H9 (cell line): ENCODE data around the gene GNRHR. TPM values are rescaled to one million over a fixed set of nuclear protein-coding genes. Genes with fewer than 3 reads are reported as not detected.

ENCODE experiments used
- DNase-seq: peaks from one replicate; pipeline ENCODE4 v3.0.0-alpha.2; 2017
- H2AFZ ChIP-seq: one replicate; pipeline ENCODE4 v1.6.1; 2013; ENCODE audit warnings: mild to moderate bottlenecking, low read length, control low read depth, moderate library complexity
- H2AK5ac ChIP-seq: 2 replicates; pipeline ENCODE4 v1.6.1; 2013; ENCODE audit warnings: low read length, control low read depth, mixed read lengths; ENCODE audit not compliant: insufficient read length
- H2BK120ac ChIP-seq: one replicate; pipeline ENCODE4 v1.6.1; 2013; ENCODE audit warnings: low read depth, mild to moderate bottlenecking, low read length, control low read depth, inconsistent platforms; ENCODE audit not compliant: poor library complexity, severe bottlenecking
- H2BK12ac ChIP-seq: 2 replicates; pipeline ENCODE4 v1.6.1; 2013; ENCODE audit warnings: low read length, control low read depth, mixed read lengths, low read depth; ENCODE audit not compliant: insufficient read length
- H2BK15ac ChIP-seq: 2 replicates; pipeline ENCODE4 v1.6.1; 2013; ENCODE audit warnings: low read depth, low read length, control low read depth
- H2BK20ac ChIP-seq: one replicate; pipeline ENCODE4 v1.6.1; 2013; ENCODE audit warnings: low read depth, mild to moderate bottlenecking, low read length, control low read depth, inconsistent platforms; ENCODE audit not compliant: poor library complexity, severe bottlenecking
- H2BK5ac ChIP-seq: 2 replicates; pipeline ENCODE4 v1.6.1; 2013; ENCODE audit warnings: low read length, control low read depth, mixed read lengths; ENCODE audit not compliant: insufficient read length
- H3K14ac ChIP-seq: 2 replicates; pipeline ENCODE4 v1.6.1; 2013; ENCODE audit warnings: low read length, control low read depth; ENCODE audit not compliant: insufficient read depth
- H3K18ac ChIP-seq: 2 replicates; pipeline ENCODE4 v1.6.1; 2013; ENCODE audit warnings: low read depth, mild to moderate bottlenecking, mixed read lengths, low read length, control low read depth; ENCODE audit not compliant: insufficient read length
- H3K23ac ChIP-seq: 2 replicates; pipeline ENCODE4 v1.6.1; 2013; ENCODE audit warnings: low read length, control low read depth, mixed read lengths, low read depth; ENCODE audit not compliant: insufficient read length
- H3K23me2 ChIP-seq: 2 replicates; pipeline ENCODE4 v1.6.1; 2013; ENCODE audit warnings: low read depth, mild to moderate bottlenecking, mixed read lengths, low read length, control low read depth; ENCODE audit not compliant: insufficient read length, poor library complexity, severe bottlenecking
- H3K27ac ChIP-seq: 2 replicates; pipeline ENCODE4 v1.5.1; 2013; ENCODE audit warnings: low read length, control low read depth, mixed read lengths, low read depth; ENCODE audit not compliant: insufficient read length
- H3K27me3 ChIP-seq: 2 replicates; pipeline ENCODE4 v1.6.1; 2013; ENCODE audit warnings: low read length, control low read depth, inconsistent platforms; ENCODE audit not compliant: insufficient read depth
- H3K4ac ChIP-seq: 2 replicates; pipeline ENCODE4 v1.6.1; 2013; ENCODE audit warnings: low read depth, mild to moderate bottlenecking, control low read depth, inconsistent platforms, low read length, moderate library complexity
- H3K4me1 ChIP-seq: 2 replicates; pipeline ENCODE4 v1.6.1; 2013; ENCODE audit warnings: low read length, control low read depth, inconsistent platforms; ENCODE audit not compliant: insufficient read depth
- H3K4me2 ChIP-seq: 2 replicates; pipeline ENCODE4 v1.6.1; 2013; ENCODE audit warnings: low read length, control low read depth, mixed read lengths; ENCODE audit not compliant: insufficient read length, insufficient read depth
- H3K56ac ChIP-seq: 2 replicates; pipeline ENCODE4 v1.6.1; 2013; ENCODE audit warnings: low read depth, mild to moderate bottlenecking, mixed read lengths, low read length, control low read depth; ENCODE audit not compliant: insufficient read length
- H3K79me1 ChIP-seq: 2 replicates; pipeline ENCODE4 v1.6.1; 2013; ENCODE audit warnings: low read depth, mild to moderate bottlenecking, moderate library complexity, low read length, control low read depth, inconsistent platforms; ENCODE audit not compliant: insufficient read depth, poor library complexity, severe bottlenecking
- H3K79me2 ChIP-seq: 2 replicates; pipeline ENCODE4 v1.6.1; 2013; ENCODE audit warnings: low read length, control low read depth, inconsistent platforms; ENCODE audit not compliant: insufficient read depth
- H3K9ac ChIP-seq: 2 replicates; pipeline ENCODE4 v1.6.1; 2013; ENCODE audit warnings: low read length, control low read depth, mixed read lengths; ENCODE audit not compliant: insufficient read length; ENCODE audit errors: extremely low read depth
- H3K9me3 ChIP-seq: one replicate; pipeline ENCODE4 v1.6.1; 2013; ENCODE audit warnings: low read depth, low read length, inconsistent platforms; ENCODE audit not compliant: control insufficient read depth
- H3T11ph ChIP-seq: one replicate; pipeline ENCODE4 v1.6.1; 2013; ENCODE audit warnings: mild to moderate bottlenecking, low read length, control low read depth, inconsistent platforms
- H4K20me1 ChIP-seq: one replicate; pipeline ENCODE4 v1.6.1; 2013; ENCODE audit not compliant: control insufficient read depth, insufficient read length, insufficient read depth
- H4K5ac ChIP-seq: 2 replicates; pipeline ENCODE4 v1.6.1; 2013; ENCODE audit warnings: low read depth, mild to moderate bottlenecking, mixed read lengths, low read length, control low read depth; ENCODE audit not compliant: insufficient read length
- H4K8ac ChIP-seq: replicated peaks from 2 replicates; pipeline ENCODE4 v1.6.1; 2013; ENCODE audit warnings: low read length, control low read depth, mixed read lengths, low read depth; ENCODE audit not compliant: insufficient read length
- H4K91ac ChIP-seq: 2 replicates; pipeline ENCODE4 v1.6.1; 2013; ENCODE audit warnings: low read depth, mild to moderate bottlenecking, moderate library complexity, mixed read lengths, low read length, control low read depth; ENCODE audit not compliant: insufficient read length
- H3K27ac Mint-ChIP-seq, 3 experiments: 2 replicates in 2 of 3; 3 replicates in 1 of 3; pipeline ENCODE4 v1.8.0; 2020 to 2021; ENCODE audit warnings: mixed read lengths in 3 of 3, mild to moderate bottlenecking in 1 of 3, moderate library complexity in 1 of 3
- H3K27me3 Mint-ChIP-seq: 2 replicates; pipeline ENCODE4 v1.8.0; 2021; ENCODE audit warnings: low read depth, mild to moderate bottlenecking, moderate library complexity, mixed read lengths
- H3K36me3 Mint-ChIP-seq, 3 experiments: 2 replicates in 2 of 3; 3 replicates in 1 of 3; pipeline ENCODE4 v1.8.0; 2020 to 2021; ENCODE audit warnings: low read depth in 3 of 3, mixed read lengths in 3 of 3; ENCODE audit not compliant: insufficient read depth in 1 of 3
- H3K4me1 Mint-ChIP-seq, 2 experiments: 2 replicates each; pipeline ENCODE4 v1.8.0; 2020; ENCODE audit warnings: mixed read lengths in 2 of 2
- H3K4me3 Mint-ChIP-seq, 2 experiments: 2 replicates in 1 of 2; 3 replicates in 1 of 2; pipeline ENCODE4 v1.8.0; 2020 to 2021; ENCODE audit warnings: mild to moderate bottlenecking in 2 of 2, mixed read lengths in 2 of 2, moderate library complexity in 1 of 2
- H3K9me3 Mint-ChIP-seq, 2 experiments: 2 replicates in 1 of 2; 3 replicates in 1 of 2; pipeline ENCODE4 v1.8.0; 2020; ENCODE audit warnings: mild to moderate bottlenecking in 2 of 2, mixed read lengths in 2 of 2, moderate library complexity in 1 of 2
- WGBS: extraction: QIAGEN DNeasy Blood & Tissue Kit; methylation state at CpG from one replicate; pipeline ENCODE4 v1.1.7; 2013; ENCODE audit warnings: missing lambda C conversion rate, low lambda C conversion rate, mixed read lengths; ENCODE audit not compliant: insufficient read length; ENCODE audit errors: extremely low coverage; 5-methylcytosine and 5-hydroxymethylcytosine counted together
- total RNA-seq: library from RNA; stranded (reverse); gene quantifications from 2 replicates; pipeline ENCODE4 v1.2.1, GENCODE V29; 2021
- TF ChIP-seq, protein P1 (sequence below): fragments of 200-600 bp; sonication (generic); conservative IDR thresholded peaks from 3 replicates; pipeline ENCODE4 v1.8.0; 2021; ENCODE audit warnings: antibody characterized with exemption, mild to moderate bottlenecking

GNRHR gene
- total RNA-seq, 1 experiment from 2014 or later, result not detected

DNA sequence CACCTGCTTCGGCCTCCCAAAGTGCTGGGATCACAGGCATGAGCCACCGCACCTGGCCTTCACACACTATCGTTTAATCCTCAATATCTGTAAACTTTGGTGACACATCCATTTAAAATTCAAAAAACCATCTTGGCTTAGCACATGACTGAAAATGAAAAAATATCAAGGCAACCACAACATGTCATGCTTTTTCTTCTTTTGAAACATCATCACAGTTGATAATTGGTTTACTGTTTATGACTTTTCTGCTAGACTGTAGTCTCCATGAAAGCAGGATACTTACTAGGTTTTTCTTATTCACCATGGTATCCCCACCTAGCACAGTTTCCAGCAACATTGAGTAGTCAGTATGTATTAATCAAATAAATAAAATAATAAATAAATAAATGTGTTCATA, 11.0 kb downstream of the GNRHR start:
- Histone ChIP-seq H4K91ac (no peak overlapping the region), H2AK5ac (no peak overlapping the region), H4K8ac (no peak overlapping the region), H3K18ac (no peak overlapping the region), H3K4me1 (no peaks in the 10 kb centered on the region), H3K79me1 (no peaks in the 10 kb centered on the region), H3K79me2 (no peaks in the 10 kb centered on the region), H3K4me2 (no peak overlapping the region), H2BK12ac (no peak overlapping the region), H3K9ac (no peak overlapping the region), H2AFZ (no peak overlapping the region), H2BK120ac (no peak overlapping the region), H4K5ac (no peak overlapping the region), H3K9me3 (no peaks in the 10 kb centered on the region), H2BK5ac (no peak overlapping the region), H4K20me1 (no peaks in the 10 kb centered on the region), H3K27me3 (no peaks in the 10 kb centered on the region), H3T11ph (no peak overlapping the region), H3K56ac (no peak overlapping the region), H2BK20ac (no peak overlapping the region), H3K23ac (no peak overlapping the region), H3K27ac (no peak overlapping the region), H3K4ac (no peak overlapping the region), H3K14ac (no peak overlapping the region), H3K23me2 (no peaks in the 10 kb centered on the region), H2BK15ac (no peak overlapping the region)
- H3K36me3 Mint-ChIP-seq, result no peaks in the 10 kb centered on the region
- H3K27me3 Mint-ChIP-seq, result no peaks in the 10 kb centered on the region
- no CpG with 5 or more reads among the region's 3 CpGs for WGBS
- H3K4me3 Mint-ChIP-seq, result no peak overlapping the region
- no peak for DNase-seq
- H3K9me3 Mint-ChIP-seq, result no peaks in the 10 kb centered on the region
- H3K27ac Mint-ChIP-seq, result no peak overlapping the region
- no peaks in the 10 kb centered on the region for H3K4me1 Mint-ChIP-seq
- TF ChIP-seq, protein P1, sequence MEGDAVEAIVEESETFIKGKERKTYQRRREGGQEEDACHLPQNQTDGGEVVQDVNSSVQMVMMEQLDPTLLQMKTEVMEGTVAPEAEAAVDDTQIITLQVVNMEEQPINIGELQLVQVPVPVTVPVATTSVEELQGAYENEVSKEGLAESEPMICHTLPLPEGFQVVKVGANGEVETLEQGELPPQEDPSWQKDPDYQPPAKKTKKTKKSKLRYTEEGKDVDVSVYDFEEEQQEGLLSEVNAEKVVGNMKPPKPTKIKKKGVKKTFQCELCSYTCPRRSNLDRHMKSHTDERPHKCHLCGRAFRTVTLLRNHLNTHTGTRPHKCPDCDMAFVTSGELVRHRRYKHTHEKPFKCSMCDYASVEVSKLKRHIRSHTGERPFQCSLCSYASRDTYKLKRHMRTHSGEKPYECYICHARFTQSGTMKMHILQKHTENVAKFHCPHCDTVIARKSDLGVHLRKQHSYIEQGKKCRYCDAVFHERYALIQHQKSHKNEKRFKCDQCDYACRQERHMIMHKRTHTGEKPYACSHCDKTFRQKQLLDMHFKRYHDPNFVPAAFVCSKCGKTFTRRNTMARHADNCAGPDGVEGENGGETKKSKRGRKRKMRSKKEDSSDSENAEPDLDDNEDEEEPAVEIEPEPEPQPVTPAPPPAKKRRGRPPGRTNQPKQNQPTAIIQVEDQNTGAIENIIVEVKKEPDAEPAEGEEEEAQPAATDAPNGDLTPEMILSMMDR, result no peak
